Inflammatory macrophage treated with lipopolysaccharide for 4 hours (primary cell): ENCODE measurements around the gene PDE2A.
A peak's percentile ranks its signal among the peaks of the same experiment; 100 is the strongest.

Experiments
- DNase-seq: peaks from one replicate; pipeline ENCODE4 v3.0.0-alpha.2; 2020

The PDE2A gene

DNA sequence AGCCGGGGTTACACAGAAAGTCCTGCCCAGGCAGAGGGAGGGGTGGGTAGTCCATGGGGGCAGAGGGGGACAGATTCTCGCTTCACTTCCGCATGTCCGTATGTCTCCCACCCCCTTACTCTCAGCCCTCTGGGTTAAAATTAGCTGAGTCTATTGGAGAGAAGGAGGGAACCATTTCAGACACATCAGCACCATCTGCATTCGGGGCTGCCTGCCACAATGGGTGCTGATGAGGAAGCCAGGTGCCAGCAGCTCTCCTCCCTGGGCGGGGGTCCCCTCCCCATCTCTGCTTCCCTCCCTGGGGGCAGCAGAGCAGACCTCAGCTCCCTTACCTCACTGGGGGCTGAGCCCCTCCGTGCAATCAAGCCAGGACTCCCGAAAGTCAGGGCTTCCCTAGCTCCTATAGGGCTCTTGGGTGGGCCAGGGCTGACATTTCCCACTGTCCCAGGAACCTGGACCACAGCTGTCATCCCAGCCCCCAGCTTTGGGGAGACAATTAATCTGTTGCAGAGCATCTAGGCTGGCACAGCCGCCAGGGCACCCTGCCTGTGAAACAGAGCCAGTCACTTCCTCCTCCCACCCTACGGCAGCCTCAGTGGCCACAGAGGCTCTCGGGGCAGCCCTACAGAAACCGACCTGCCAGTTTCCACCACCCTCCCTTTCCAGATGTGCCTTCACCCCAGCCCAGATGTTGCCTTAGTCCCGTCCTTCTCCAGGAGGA lies 67.3 kb downstream of the PDE2A start:
- DNase-seq, result peak; percentile 15

DNA sequence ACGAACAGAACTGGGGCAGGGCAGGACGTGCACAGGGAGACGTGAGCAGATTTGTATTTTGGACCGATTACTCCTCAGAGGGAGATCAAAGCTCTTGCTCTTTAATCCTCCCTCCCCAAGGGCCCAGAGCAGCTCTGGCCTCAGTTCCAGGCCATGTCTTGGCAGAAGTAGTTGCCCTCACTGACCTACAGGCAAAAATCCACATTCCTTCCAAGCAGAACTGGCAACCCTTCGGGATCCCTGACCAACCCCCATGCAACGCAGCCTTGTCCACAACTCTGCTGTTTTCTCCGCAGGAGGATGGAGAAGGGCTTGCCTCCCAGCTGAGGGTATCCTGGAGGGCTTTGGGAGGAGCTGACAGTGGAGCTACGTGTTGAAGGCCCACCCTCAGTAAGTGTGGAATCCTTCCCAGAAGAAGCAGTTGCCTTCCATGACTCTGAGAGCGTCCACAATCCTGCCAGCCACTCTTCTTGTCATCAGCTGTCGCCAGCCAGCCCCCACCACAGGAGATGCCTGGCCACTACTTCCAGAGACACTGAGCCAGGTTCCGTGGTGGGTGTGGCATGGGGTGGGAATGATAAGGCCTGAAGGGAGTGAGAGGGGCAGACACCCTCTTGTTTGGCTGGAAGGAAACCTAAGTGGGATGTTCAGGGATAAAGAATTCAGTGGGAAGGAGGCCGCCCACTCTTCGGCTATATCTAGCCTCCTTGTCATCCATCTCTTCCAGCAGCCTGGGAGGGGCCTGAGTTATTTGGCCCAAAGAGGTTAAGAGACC lies 68.1 kb downstream of the PDE2A start:
- no peak for DNase-seq

DNA sequence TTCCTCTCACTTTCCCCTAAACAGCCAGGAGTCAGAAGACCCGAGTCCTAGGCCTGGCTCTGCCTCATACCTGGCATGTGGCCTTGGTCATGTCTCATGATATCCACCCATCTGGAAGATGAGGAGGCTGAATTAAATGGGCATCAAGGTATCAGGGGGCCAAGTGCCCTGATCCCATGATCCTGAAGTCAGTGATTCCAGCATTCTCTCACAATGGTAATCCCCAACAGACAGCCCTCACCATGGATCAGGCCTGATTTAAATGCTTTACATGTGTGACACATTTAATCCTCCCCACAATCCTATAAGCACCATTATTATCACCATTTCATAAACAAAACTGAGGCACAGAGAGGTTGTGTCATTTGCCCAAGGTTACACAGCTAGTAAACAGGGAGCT lies 70.0 kb downstream of the PDE2A start:
- no peak for DNase-seq

DNA sequence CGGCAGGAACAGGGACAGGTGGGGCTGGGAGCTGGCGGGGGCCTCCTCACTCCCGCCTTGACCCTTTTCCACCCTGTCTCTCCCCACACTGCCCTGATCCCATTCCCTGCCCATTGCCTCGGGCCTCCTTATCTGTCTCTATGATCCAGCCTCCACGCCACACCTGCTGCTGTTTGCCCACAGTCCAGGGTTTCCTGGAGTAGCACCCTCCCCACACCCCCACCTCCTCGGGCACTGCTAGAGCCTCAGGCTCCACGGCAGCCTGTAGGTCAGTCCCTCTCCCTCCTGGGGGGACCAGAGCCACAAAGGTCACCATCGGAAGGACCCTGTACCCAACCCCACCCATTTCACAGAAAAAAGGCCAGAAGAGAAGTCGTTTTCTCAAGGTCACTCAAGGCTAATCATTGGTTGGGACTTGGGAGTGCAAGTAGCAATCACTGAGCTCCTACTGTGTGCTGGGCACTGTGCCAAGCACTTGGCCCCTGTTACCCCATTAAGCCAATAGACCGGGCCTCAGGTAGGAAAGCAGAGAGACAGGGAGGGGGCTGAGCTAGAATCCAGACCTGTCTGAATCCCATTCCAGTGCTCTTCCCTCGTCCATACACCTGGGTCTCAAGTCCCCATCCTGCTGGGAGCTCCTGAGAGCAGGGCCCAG lies 71.8 kb downstream of the PDE2A start:
- no peak for DNase-seq

DNA sequence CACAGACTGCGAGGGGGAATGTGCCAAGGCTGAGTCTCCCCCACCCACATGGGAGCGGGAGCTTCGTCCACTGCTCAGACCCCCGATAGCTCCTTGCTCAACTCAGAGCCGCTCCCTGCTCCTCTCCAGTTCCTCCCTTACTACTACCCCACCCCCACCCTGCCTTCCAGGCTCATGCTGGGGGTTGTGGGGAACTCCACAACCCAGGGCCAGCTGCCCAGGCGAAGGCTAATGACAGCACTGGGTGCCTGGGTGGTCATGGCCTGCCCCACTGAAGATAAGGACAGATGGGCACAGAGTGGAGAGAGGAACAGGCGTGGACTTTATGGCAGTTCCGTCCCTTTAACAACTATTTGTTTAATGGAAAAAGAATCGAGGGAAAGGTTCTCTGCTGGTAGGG lies 73.7 kb downstream of the PDE2A start:
- DNase-seq, result no peak

DNA sequence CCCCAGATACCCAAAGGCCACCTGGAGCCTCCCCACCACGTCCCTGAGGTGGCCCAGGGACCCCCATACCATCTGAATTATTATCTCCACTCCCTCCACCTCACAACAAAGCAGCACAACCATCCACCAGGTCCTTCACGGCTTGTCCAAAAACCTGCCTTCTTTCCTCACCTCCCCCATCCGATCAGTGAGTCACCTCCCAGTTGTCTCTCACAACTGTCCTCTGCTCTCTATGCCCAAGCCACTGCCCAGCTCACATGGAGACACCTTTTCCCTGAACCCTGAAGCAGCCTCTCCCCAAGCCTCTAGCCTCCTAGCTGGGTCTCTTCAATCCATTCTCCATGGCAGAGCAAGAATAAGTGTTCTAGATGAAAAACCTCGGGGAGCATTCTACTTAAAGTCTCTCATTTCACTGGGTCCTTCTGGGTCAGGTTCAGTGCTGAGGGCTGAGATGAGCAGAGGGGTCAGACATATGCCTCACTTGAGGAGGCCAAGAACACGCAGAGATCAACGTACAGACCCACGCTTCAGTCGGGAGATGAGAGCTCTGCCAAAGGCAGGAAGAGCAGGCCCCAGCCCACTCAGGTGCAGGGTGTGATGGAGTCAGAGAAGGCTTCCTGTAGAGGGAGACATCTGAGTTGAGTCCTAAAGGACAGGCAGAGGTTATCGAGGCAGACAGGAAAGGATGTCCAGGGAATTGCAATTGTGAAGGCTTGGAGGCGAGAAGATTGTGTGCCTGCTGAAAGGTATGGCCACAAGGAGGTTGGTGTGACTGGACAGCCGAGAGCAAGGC lies 74.7 kb downstream of the PDE2A start:
- no peak for DNase-seq

DNA sequence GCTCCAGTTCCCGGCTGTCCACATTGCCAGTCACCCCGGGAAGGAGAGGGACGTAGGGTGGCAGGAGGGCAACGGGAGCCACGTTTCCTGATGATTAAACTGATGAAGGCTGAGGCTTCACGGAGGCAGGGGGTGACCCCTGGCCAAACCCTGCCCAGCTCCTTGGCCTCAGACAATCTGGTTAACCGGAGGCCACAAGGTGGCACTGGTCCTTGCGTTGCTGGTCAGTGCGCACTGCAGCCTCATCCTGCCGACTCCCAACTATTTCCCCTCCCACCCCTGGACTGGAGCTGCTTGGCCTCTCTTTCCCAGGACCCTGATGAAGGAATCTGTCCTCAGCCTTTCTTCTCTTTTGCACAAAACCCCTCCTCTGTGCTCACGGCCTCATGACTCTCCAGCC lies 75.3 kb downstream of the PDE2A start:
- no peak for DNase-seq

DNA sequence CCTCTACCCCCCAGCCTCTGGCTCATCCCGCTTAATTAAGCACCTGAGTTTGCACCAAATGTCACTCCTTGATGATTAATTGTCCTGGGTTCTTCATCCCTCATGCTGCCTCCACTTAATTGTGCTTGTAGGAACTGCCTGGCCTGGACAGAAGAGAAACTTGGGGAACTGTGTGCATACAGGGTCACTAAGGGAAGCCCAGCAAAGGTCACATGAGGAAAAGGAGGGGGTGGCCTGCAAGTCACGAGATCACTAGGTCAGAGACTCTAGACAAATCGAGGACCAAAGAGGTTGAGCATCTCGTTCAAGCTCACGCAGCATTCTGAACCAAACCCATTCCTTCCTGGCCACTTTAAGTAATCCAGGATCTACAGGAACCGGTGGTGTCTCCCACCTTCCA lies 75.8 kb downstream of the PDE2A start:
- peak; percentile 75 for DNase-seq

DNA sequence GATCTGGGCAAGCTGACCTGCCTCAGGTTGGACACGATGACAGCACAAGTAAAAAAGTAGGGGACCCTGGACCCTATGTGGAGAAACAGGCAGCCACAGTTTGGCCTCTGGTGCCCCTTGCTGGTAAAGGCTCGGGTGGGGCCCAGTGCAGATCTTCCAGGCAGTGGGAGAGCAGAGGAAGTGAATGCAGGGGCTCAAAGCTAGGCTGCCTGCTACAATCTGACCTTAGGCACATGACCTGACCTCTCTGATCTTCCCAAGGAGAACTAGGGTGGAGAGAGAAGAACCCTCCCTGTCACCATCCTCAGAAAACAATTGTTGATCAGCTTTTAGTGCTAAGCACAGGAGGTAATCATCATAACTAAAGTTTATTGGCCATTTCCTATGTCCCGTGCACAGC lies 76.5 kb downstream of the PDE2A start:
- peak; percentile 32 for DNase-seq

DNA sequence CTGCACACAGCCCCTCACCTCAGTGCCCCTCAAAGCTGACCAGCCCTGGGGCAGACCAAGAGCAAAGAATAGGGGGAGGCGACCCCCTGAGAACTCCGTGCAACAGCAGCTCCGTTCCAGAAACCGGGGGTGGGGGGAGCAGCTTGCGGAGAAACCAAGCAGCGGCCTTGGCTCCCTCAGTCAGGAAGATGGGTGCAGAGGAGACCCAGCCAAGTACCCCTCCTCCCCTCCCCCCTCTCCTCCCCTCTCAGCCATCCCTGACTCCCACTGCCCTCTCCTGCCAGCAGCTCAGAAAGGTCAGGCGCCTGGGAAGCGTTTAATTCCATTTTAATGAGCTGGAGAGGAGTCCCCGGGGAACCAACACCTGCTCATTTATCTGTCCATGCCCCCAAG lies 78.9 kb downstream of the PDE2A start:
- no peak for DNase-seq

DNA sequence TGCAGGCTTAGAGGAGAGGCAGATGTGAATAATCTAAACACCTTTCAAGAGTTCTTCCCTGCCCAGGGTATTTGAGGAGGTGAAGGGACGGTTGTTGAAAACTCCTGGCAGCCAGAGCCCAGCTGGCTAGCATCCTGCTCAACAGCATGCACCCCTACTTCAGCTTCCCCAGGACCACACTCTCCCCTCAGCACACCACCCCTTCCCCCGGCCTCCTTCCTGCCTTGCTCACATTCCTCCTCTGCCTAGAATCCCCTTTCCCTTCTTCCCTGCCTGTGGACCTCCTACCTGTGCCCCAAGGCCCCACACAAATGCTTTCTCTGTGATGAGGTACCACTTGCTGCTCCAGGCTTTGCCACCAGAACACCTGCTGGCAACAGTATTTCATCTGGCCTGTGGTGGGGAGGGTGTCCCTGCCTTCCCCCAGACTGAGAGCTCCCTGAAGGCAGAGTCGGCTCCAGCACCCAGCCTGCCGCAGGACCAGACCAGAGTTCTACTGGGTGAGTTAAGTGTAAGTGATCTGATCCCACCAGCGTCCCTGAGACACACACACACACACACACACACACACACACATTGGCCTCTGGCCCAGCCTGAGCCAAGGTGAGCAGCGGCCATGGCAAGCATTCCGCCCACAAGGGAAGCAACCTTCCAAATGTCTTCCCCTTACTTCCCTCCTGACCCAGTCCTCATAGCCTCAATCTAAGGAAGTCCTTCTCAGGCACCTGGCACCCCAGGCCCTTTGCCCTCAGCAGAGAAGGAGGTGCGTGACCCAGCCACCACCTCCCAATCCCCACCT lies 79.5 kb downstream of the PDE2A start:
- DNase-seq, result no peak

DNA sequence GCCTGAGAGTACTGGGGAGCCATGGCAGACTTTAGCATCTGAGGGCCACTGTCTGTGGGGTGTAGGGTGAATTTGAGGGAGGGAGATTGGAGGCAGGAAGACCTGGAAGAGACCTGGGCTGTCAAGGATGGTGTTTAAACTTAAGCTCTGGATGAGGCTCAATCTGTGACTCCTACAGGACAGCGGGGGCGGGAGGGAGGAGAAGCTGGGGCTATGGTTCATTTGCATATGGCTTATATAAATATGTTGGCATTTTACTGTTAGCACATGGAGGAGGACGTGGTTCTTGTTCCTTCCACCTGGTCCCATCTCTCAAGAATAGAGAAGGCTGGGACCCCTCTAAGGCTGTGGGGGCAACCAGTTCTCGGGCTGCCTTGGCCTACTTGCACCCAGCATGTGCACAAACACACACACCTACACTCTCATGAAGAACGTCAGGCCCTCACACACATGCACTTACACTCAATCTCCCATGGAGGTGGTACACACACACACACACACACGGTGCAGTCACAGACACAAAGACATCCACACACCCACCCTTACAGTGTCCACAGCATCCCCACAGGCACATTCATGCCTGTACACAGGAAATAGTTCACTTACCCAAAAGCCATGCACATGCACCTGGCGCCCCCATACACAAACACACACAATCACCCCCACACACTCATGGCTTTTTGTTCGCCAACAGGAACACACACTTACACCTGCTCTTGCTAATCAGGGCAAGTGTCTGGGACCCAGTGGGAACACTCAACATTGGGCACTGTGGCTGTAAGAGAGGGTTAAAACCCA lies 81.3 kb downstream of the PDE2A start:
- DNase-seq, result no peak

DNA sequence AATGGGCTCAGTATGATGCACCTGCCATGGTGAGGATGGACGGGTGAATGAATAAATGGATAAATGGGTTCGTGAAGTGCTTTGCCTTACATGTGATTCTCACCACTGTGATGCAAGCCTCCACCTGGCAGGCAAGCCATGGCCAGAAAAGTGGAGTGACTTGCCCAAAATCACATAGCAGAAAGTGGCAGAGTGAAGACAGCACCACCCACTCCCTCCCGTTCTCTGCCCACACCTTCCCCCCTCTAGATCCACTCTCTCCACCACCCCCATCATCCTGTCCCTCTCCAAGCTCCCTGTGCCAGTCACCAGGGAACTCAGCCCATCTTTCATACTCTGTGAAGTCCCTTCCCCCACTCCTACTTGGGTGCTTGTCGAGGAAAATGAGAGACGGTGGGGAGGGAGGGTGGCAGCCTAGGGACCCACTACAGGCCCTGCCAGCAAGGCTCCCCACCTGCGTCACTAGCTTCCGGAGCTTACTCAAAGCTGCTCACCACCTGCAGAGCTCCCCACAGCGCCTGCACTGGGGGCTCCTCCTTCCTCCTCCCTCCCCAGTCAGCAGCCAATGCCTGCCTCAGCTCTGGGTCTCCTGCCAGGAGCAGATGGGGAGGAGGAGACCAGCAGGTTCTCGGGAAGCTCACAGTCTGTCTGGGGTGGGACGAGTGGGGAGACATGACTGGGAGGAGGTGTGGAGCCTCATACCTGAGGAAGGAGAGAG lies 82.3 kb downstream of the PDE2A start:
- no peak for DNase-seq

DNA sequence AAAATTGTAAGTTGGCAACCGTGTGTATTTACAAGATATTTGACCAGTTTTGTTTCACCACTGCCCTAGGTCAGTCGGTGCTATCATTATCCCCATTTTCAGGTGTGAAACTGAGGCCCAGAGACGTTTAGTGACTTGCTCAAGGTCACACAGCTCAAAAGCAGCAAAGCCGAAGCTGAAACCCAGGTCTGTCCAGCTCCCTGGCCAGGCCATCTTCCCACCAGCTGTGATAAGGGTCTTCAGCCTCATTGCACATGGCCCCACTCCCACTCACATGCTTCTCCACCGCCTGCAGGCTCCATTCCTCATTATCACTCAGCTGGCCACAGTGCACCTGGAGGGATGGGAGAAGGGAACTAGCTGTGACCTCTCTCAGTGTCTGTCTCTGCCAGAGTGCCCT lies 83.2 kb downstream of the PDE2A start:
- DNase-seq, result no peak

DNA sequence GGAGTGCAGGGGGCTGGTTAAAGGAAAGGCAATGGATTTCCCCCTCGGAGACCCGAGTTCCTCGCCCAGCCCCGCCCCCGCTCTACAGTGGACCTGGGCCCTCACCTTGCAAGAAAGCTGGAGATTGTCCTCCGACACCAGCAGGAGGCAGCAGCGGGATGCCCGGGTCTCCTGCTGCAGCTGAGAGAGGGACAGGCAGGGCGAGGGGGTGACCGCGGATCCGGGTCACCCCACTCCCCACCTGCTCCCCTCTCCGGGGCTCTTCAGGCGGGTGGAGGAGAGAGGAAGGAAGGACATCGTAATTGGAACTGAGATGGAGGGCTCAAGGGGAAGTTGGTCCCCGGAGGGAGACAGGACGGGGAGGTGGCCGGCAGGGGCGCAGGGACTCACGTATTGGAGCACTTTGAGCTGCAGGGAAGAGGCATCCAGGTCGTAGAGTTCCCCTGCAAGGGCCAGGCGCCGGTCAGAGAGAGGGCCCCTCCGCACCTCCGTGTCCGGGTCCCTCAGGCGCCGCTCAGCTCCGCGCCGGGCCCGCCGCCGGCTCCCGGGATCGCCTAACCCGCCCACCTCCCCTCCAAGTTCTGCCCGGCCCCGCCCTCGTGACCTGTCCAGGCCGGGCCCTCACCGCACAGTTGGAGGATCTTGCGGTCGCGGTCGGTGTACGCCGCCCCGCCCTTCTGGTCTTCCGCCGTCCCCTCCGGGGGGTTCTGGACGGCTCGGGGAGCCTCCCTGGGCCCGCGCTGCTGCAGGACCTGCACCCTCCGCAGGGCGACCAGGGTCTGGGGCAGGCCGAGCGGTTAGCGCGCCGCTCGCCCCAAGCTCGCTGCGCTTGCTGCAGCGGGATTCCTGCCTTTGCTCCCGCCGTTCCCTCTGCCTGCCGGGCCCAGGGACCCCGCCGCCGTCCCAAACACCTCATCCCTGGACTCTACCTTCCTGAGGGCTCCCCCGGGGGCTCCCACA lies 84.1 kb downstream of the PDE2A start:
- DNase-seq, result peak; percentile 24

DNA sequence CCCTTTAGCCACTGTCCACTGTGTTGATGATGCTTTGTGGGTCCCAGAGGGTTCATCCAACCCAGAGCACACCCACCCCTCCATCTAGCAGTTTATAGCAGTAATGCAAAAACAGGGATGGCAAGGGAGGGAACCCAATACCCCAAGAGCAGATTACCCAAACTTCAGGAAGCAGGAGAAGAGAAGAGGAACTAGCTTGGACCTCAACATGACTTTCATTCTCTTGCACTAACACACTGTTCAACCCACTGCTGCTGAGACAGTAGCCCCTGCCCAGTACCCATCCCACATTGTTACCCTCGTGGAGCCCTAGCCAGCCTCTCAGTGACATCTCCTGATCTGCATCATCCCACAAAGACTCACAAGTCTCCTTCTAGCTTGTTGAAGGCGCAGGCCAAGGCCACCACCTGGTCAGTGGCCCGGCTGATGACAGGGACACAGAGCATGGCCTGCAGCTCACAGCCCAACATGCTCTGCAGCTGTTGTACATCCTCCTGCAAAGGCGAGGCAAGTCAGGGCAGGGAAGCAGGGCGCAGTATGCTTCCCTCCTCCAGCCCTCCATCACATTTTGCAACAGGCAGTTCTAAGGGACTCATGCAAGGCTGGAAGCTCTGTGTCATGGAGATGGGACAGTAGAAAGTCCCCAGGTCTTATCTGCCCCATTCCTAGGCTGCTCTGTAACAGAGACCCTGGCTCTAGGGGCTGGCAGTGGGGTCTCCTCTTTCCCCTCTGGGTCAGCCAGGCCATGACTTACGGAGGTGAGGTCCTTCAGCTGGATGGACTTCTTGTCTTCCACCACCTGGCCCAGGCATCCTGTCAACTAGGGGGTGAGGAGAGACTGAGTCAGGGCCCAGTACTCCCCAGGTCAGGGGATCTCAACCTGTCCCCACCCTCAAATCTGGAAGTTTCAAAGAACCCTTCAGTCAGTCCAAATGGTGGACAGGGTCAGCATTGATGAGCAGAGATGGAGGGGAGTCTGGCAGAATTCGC lies 85.5 kb downstream of the PDE2A start:
- DNase-seq, result peak; percentile 42

DNA sequence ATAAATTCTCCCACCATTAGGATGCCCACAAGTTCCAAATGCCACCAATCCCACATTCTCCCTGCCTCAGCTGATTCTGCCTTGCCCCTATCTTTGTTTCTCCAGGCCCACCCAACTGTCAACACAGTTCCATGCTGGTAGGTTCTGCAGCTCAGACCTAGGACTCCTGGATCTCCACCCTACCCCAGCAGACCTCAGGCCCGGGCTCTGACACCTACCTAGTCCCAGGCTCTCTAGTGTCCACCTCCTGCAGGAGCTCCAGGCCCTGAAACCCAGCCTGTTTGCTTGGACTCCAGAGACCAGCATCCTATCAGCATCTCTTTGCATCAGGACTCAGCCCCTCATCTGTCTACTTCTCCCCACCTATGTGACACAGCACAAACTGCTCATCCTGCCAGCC lies 86.5 kb downstream of the PDE2A start:
- no peak for DNase-seq
